ENCODE measurements around the gene FAF1.
"Not testable (repeated sequence)": the region's sequence is repeated elsewhere in the genome, so short reads cannot be mapped to it uniquely, and the experiment has no call there.

- TF ChIP-seq CTCF (IDR thresholded peaks at IDR 0.05; ENCODE audit: low read depth, low read length); EZH2phosphoT487 (IDR thresholded peaks at IDR 0.05; ENCODE audit: low read depth): not testable (repeated sequence)
Measured at GRCh38 chr1:50826792-50827191, 133.3 kb downstream of the FAF1 start.

Measured in OCI-LY3 (cell line).